SK-N-SH treated with all-trans-retinoic acid at 6 μM for 48 hours (cell line): ENCODE results near the gene C8A.

Experiments used
- ATAC-seq: fragments of 200-7000 bp; cut with Tn5 transposase; 3 replicates; pipeline ENCODE4 v1.9.1; 2020; ENCODE audit warnings: mild to moderate bottlenecking, moderate library complexity
- ARNTL ChIP-seq: fragments of 450-650 bp; formaldehyde crosslinking; IDR thresholded peaks from 2 replicates; pipeline ENCODE4 v1.5.0; 2020; ENCODE audit warnings: low read depth, mild to moderate bottlenecking, moderate library complexity, borderline replicate concordance
- BACH2 ChIP-seq: fragments of 250-450 bp; sonication (Bioruptor Pico); IDR thresholded peaks from 2 replicates; pipeline ENCODE4 v1.9.0; 2021; ENCODE audit warnings: mild to moderate bottlenecking, borderline replicate concordance
- CSDC2 ChIP-seq: fragments of 250-450 bp; sonication (Bioruptor Pico); IDR thresholded peaks from 2 replicates; pipeline ENCODE4 v1.5.0; 2020; ENCODE audit warnings: mild to moderate bottlenecking, moderate library complexity
- ESRRG ChIP-seq: fragments of 250-450 bp; sonication (Bioruptor Pico); IDR thresholded peaks from 2 replicates; pipeline ENCODE4 v1.6.1; 2021; ENCODE audit warnings: mild to moderate bottlenecking
- ISL1 ChIP-seq: fragments of 250-450 bp; sonication (Bioruptor Pico); IDR thresholded peaks from 2 replicates; pipeline ENCODE4 v2.1.2; 2022; ENCODE audit warnings: mild to moderate bottlenecking, moderate library complexity
- OSR1 ChIP-seq: fragments of 250-450 bp; sonication (Bioruptor Pico); IDR thresholded peaks from 2 replicates; pipeline ENCODE4 v1.8.0; 2022; ENCODE audit warnings: moderate library complexity, mild to moderate bottlenecking, inconsistent platforms
- PPARA ChIP-seq: fragments of 250-450 bp; sonication (Bioruptor Pico); IDR thresholded peaks from 2 replicates; pipeline ENCODE4 v1.5.0; 2020; ENCODE audit warnings: mild to moderate bottlenecking, borderline replicate concordance
- TCF4 ChIP-seq: fragments of 250-450 bp; sonication (Bioruptor Pico); IDR thresholded peaks from 2 replicates; pipeline ENCODE4 v1.8.0; 2021; ENCODE audit warnings: mild to moderate bottlenecking, moderate library complexity, borderline replicate concordance
- ZC3H10 ChIP-seq: fragments of 250-450 bp; sonication (Bioruptor Pico); IDR thresholded peaks from 2 replicates; pipeline ENCODE4 v1.5.1; 2021; ENCODE audit warnings: mild to moderate bottlenecking, moderate library complexity
- ZFP3 ChIP-seq: fragments of 250-450 bp; sonication (Bioruptor Pico); IDR thresholded peaks from 2 replicates; pipeline ENCODE4 v1.5.0; 2020; ENCODE audit warnings: mild to moderate bottlenecking, moderate library complexity
- ZFP30 ChIP-seq: fragments of 450-650 bp; formaldehyde crosslinking; IDR thresholded peaks from 2 replicates; pipeline ENCODE4 v1.5.0; 2022; ENCODE audit warnings: mild to moderate bottlenecking, moderate library complexity
- ZNF565 ChIP-seq: fragments of 450-650 bp; formaldehyde crosslinking; conservative IDR thresholded peaks from 2 replicates; pipeline ENCODE4 v1.5.0; 2020; ENCODE audit warnings: low read depth, mild to moderate bottlenecking, moderate library complexity
- ZNF70 ChIP-seq: fragments of 450-650 bp; formaldehyde crosslinking; IDR thresholded peaks from 2 replicates; pipeline ENCODE4 v1.5.0; 2020; ENCODE audit warnings: mild to moderate bottlenecking, moderate library complexity
- TF ChIP-seq, protein P1 (sequence below): fragments of 250-450 bp; sonication (Bioruptor Pico); IDR thresholded peaks from 2 replicates; pipeline ENCODE4 v1.8.0; 2021; ENCODE audit warnings: low read depth, mild to moderate bottlenecking, moderate library complexity, borderline replicate concordance
- TF ChIP-seq, protein P2 (sequence below): fragments of 250-450 bp; sonication (Bioruptor Pico); IDR thresholded peaks from 2 replicates; pipeline ENCODE4 v1.5.1; 2020; ENCODE audit warnings: low read depth, mild to moderate bottlenecking, moderate library complexity
- TF ChIP-seq, protein P3 (sequence below): fragments of 250-450 bp; sonication (Bioruptor Pico); IDR thresholded peaks from 2 replicates; pipeline ENCODE4 v1.5.0; 2020; ENCODE audit warnings: mild to moderate bottlenecking, moderate library complexity
- TF ChIP-seq, protein P4 (sequence below): fragments of 250-450 bp; sonication (Bioruptor Pico); IDR thresholded peaks from 2 replicates; pipeline ENCODE4 v1.8.0; 2020; ENCODE audit warnings: mild to moderate bottlenecking, moderate library complexity, borderline replicate concordance
- TF ChIP-seq, protein P5 (sequence below): fragments of 250-450 bp; sonication (Bioruptor Pico); IDR thresholded peaks from 2 replicates; pipeline ENCODE4 v1.5.1; 2021; ENCODE audit warnings: mild to moderate bottlenecking, moderate library complexity

The C8A gene

DNA sequence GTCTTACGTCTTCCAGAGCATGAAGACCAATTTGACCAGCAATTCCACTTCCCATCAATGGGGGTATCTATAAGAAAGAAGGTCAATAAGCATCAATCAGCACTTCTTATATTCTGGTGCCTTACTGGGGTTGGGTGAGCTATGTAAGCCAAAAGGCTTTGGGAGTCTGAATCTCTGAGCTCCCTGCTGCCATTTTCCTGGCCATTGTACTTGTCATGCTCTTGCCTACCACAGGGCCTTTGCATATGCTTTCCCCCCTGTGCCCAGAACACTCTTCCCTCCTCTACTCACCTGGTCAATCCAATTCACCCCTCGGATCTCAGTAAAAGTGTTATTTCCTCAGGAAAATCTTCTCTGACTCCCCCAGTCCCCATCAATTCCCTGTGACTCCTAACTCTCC lies 74.9 kb downstream of the C8A start:
- ATAC-seq, result no peak
- no peak for TF ChIP-seq ZFP30 (CRISPR knock-in tag)
- no peak for TF ChIP-seq ZFP3
- TF ChIP-seq, protein P1, sequence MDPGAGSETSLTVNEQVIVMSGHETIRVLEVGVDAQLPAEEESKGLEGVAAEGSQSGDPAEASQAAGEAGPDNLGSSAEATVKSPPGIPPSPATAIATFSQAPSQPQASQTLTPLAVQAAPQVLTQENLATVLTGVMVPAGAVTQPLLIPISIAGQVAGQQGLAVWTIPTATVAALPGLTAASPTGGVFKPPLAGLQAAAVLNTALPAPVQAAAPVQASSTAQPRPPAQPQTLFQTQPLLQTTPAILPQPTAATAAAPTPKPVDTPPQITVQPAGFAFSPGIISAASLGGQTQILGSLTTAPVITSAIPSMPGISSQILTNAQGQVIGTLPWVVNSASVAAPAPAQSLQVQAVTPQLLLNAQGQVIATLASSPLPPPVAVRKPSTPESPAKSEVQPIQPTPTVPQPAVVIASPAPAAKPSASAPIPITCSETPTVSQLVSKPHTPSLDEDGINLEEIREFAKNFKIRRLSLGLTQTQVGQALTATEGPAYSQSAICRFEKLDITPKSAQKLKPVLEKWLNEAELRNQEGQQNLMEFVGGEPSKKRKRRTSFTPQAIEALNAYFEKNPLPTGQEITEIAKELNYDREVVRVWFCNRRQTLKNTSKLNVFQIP (CRISPR knock-in tag), result no peak
- TF ChIP-seq, protein P2, sequence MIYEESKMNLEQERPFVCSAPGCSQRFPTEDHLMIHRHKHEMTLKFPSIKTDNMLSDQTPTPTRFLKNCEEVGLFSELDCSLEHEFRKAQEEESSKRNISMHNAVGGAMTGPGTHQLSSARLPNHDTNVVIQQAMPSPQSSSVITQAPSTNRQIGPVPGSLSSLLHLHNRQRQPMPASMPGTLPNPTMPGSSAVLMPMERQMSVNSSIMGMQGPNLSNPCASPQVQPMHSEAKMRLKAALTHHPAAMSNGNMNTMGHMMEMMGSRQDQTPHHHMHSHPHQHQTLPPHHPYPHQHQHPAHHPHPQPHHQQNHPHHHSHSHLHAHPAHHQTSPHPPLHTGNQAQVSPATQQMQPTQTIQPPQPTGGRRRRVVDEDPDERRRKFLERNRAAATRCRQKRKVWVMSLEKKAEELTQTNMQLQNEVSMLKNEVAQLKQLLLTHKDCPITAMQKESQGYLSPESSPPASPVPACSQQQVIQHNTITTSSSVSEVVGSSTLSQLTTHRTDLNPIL, result no peak
- TF ChIP-seq, protein P3, sequence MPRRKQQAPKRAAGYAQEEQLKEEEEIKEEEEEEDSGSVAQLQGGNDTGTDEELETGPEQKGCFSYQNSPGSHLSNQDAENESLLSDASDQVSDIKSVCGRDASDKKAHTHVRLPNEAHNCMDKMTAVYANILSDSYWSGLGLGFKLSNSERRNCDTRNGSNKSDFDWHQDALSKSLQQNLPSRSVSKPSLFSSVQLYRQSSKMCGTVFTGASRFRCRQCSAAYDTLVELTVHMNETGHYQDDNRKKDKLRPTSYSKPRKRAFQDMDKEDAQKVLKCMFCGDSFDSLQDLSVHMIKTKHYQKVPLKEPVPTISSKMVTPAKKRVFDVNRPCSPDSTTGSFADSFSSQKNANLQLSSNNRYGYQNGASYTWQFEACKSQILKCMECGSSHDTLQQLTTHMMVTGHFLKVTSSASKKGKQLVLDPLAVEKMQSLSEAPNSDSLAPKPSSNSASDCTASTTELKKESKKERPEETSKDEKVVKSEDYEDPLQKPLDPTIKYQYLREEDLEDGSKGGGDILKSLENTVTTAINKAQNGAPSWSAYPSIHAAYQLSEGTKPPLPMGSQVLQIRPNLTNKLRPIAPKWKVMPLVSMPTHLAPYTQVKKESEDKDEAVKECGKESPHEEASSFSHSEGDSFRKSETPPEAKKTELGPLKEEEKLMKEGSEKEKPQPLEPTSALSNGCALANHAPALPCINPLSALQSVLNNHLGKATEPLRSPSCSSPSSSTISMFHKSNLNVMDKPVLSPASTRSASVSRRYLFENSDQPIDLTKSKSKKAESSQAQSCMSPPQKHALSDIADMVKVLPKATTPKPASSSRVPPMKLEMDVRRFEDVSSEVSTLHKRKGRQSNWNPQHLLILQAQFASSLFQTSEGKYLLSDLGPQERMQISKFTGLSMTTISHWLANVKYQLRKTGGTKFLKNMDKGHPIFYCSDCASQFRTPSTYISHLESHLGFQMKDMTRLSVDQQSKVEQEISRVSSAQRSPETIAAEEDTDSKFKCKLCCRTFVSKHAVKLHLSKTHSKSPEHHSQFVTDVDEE (CRISPR knock-in tag), result no peak
- TF ChIP-seq, protein P4, sequence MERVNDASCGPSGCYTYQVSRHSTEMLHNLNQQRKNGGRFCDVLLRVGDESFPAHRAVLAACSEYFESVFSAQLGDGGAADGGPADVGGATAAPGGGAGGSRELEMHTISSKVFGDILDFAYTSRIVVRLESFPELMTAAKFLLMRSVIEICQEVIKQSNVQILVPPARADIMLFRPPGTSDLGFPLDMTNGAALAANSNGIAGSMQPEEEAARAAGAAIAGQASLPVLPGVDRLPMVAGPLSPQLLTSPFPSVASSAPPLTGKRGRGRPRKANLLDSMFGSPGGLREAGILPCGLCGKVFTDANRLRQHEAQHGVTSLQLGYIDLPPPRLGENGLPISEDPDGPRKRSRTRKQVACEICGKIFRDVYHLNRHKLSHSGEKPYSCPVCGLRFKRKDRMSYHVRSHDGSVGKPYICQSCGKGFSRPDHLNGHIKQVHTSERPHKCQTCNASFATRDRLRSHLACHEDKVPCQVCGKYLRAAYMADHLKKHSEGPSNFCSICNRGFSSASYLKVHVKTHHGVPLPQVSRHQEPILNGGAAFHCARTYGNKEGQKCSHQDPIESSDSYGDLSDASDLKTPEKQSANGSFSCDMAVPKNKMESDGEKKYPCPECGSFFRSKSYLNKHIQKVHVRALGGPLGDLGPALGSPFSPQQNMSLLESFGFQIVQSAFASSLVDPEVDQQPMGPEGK (CRISPR knock-in tag), result no peak
- no peak for TF ChIP-seq TCF4 (CRISPR knock-in tag)
- TF ChIP-seq ESRRG (CRISPR knock-in tag), result no peak
- no peak for TF ChIP-seq ZNF565 (CRISPR knock-in tag)
- no peak for TF ChIP-seq BACH2 (CRISPR knock-in tag)

DNA sequence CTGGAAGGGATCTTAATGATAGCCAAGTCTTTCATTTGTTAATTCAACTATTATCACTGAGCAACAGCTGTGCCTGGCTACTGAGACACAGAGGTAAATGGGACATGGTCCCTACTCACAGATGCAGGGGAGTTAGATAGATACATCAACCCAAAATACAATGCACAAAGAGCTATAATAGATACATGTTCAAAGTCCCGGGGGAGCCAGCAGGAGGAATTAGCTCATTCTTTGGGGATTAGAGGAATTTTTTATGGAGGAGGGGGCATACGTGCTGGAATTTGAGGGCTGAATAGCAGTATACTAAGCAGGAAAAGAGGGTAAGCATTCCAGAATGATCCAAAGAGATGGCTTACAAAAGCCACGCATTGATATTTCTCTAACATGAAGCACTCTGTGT lies 76.6 kb downstream of the C8A start:
- ATAC-seq, result no peak

DNA sequence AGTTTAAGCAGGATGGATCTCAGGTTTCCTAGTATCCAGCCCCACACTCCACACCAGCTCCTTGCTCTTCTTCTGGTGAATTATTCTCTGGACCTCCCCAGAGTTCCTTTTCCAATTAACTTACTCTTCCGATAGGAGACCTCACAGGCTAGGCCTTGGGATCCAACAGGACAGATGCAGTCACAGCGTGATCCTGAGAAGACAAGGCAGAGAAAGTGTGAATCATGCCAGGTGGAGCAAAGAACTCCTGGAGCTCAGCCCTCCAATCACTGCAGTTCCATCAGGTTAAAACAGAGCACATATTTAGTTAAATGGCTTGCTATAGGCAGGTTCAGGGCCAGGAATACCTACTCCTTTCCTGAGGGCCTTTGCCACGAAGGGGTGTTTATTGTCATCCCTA lies 77.1 kb downstream of the C8A start:
- no peak for ATAC-seq
- TF ChIP-seq ZFP30 (CRISPR knock-in tag) (no peak), ZFP3 (no peak), ARNTL (CRISPR knock-in tag) (no peak), ESRRG (CRISPR knock-in tag) (no peak), OSR1 (no peak), CSDC2 (CRISPR knock-in tag) (no peak), PPARA (CRISPR knock-in tag) (no peak), ZC3H10 (CRISPR knock-in tag) (no peak), ISL1 (CRISPR knock-in tag) (no peak), TCF4 (CRISPR knock-in tag) (no peak), ZNF70 (no peak), BACH2 (CRISPR knock-in tag) (no peak)
- TF ChIP-seq, protein P3 (CRISPR knock-in tag), result no peak
- TF ChIP-seq, protein P2, result no peak
- TF ChIP-seq, protein P1 (CRISPR knock-in tag), result no peak
- TF ChIP-seq, protein P5, sequence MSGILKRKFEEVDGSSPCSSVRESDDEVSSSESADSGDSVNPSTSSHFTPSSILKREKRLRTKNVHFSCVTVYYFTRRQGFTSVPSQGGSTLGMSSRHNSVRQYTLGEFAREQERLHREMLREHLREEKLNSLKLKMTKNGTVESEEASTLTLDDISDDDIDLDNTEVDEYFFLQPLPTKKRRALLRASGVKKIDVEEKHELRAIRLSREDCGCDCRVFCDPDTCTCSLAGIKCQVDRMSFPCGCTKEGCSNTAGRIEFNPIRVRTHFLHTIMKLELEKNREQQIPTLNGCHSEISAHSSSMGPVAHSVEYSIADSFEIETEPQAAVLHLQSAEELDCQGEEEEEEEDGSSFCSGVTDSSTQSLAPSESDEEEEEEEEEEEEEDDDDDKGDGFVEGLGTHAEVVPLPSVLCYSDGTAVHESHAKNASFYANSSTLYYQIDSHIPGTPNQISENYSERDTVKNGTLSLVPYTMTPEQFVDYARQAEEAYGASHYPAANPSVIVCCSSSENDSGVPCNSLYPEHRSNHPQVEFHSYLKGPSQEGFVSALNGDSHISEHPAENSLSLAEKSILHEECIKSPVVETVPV (CRISPR knock-in tag), result no peak

More for the DNA sequence above, 76.6 kb downstream of the C8A start:
- TF ChIP-seq ESRRG (CRISPR knock-in tag), result no peak
- TF ChIP-seq ZNF70, result no peak
- TF ChIP-seq PPARA (CRISPR knock-in tag), result no peak
- TF ChIP-seq, protein P2, result no peak
